WTC11 (cell line): ENCODE results near the gene PEAR1. TPM values are rescaled to one million over a fixed set of nuclear protein-coding genes. Genes with fewer than 3 reads are reported as not detected.

Experiments used
- ATAC-seq: fragments of 200-7000 bp; cut with Tn5 transposase; 2 replicates; pipeline ENCODE4 v1.10.0; 2021; ENCODE audit warnings: mild to moderate bottlenecking, moderate library complexity
- CTCF ChIA-PET: fragments of 300-600 bp; sonication (Branson Sonifier 250); formaldehyde crosslinking; loops from one replicate; lab custom pipeline; 2021; ENCODE audit warnings: antibody characterized with exemption; lab: Charles Lee
- POLR2A ChIA-PET: fragments of 350-600 bp; sonication (Branson Sonifier 250); formaldehyde crosslinking; loops from one replicate; lab custom pipeline; 2021; ENCODE audit warnings: antibody characterized with exemption; lab: Charles Lee
- DNase-seq: peaks from one replicate; pipeline ENCODE4 v3.0.0; 2021; ENCODE audit warnings: low spot score
- H3K27ac Mint-ChIP-seq: 2 replicates; pipeline ENCODE4 v1.8.0; 2021; ENCODE audit warnings: mixed read lengths
- H3K27me3 Mint-ChIP-seq: 2 replicates; pipeline ENCODE4 v1.8.0; 2021; ENCODE audit warnings: low read depth, mild to moderate bottlenecking, moderate library complexity, mixed read lengths
- H3K36me3 Mint-ChIP-seq: 2 replicates; pipeline ENCODE4 v1.8.0; 2021; ENCODE audit warnings: mixed read lengths
- H3K4me1 Mint-ChIP-seq: 2 replicates; pipeline ENCODE4 v1.8.0; 2022; ENCODE audit warnings: mixed read lengths
- H3K4me3 Mint-ChIP-seq: 2 replicates; pipeline ENCODE4 v1.8.0; 2021; ENCODE audit warnings: mild to moderate bottlenecking, moderate library complexity, mixed read lengths
- H3K9me3 Mint-ChIP-seq: 2 replicates; pipeline ENCODE4 v1.8.0; 2021; ENCODE audit warnings: mixed read lengths
- CDX4 ChIP-seq: fragments of 250-450 bp; sonication (Bioruptor Pico); IDR thresholded peaks from 2 replicates; pipeline ENCODE4 v1.9.0; 2021; ENCODE audit warnings: moderate library complexity, mild to moderate bottlenecking, inconsistent platforms, borderline replicate concordance
- CREB1 ChIP-seq: sonication (generic); formaldehyde crosslinking; IDR thresholded peaks from 2 replicates; pipeline ENCODE4 v1.8.0; 2023; ENCODE audit warnings: mild to moderate bottlenecking, missing genetic modification reagents
- ETV6 ChIP-seq: sonication (generic); formaldehyde crosslinking; IDR thresholded peaks from 2 replicates; pipeline ENCODE4 v1.8.1; 2022; ENCODE audit warnings: mild to moderate bottlenecking, missing genetic modification reagents
- NFE2L1 ChIP-seq: sonication (generic); formaldehyde crosslinking; IDR thresholded peaks from 2 replicates; pipeline ENCODE4 v1.8.1; 2023; ENCODE audit warnings: missing genetic modification reagents
- OVOL2 ChIP-seq: fragments of 250-450 bp; sonication (Bioruptor Pico); IDR thresholded peaks from 2 replicates; pipeline ENCODE4 v1.9.0; 2021; ENCODE audit warnings: mild to moderate bottlenecking, borderline replicate concordance
- RORB ChIP-seq: fragments of 250-450 bp; sonication (Bioruptor Pico); IDR thresholded peaks from 2 replicates; pipeline ENCODE4 v1.9.0; 2021; ENCODE audit warnings: mild to moderate bottlenecking
- SOX15 ChIP-seq: fragments of 250-450 bp; sonication (Bioruptor Pico); IDR thresholded peaks from 2 replicates; pipeline ENCODE4 v1.9.0; 2021; ENCODE audit warnings: mild to moderate bottlenecking
- TCF7 ChIP-seq: sonication (generic); formaldehyde crosslinking; IDR thresholded peaks from 2 replicates; pipeline ENCODE4 v1.8.0; 2022; ENCODE audit warnings: mild to moderate bottlenecking, low read depth, missing genetic modification reagents, moderate library complexity
- TEAD4 ChIP-seq: sonication (generic); formaldehyde crosslinking; IDR thresholded peaks from 2 replicates; pipeline ENCODE4 v1.8.0; 2022; ENCODE audit warnings: mild to moderate bottlenecking, missing genetic modification reagents
- TP53 ChIP-seq: sonication (generic); formaldehyde crosslinking; IDR thresholded peaks from 2 replicates; pipeline ENCODE4 v1.8.1; 2023; ENCODE audit warnings: mild to moderate bottlenecking, missing genetic modification reagents
- ZNF138 ChIP-seq: sonication (generic); formaldehyde crosslinking; conservative IDR thresholded peaks from 2 replicates; pipeline ENCODE4 v1.8.1; 2022; ENCODE audit warnings: mild to moderate bottlenecking, moderate library complexity, missing genetic modification reagents
- ZNF219 ChIP-seq: sonication (generic); formaldehyde crosslinking; IDR thresholded peaks from 2 replicates; pipeline ENCODE4 v1.8.0; 2023; ENCODE audit warnings: missing genetic modification reagents, mild to moderate bottlenecking, borderline replicate concordance
- ZNF416 ChIP-seq: fragments of 250-450 bp; sonication (Bioruptor Pico); IDR thresholded peaks from 2 replicates; pipeline ENCODE4 v1.9.0; 2021; ENCODE audit warnings: mild to moderate bottlenecking, inconsistent platforms
- total RNA-seq: library from RNA; stranded (reverse); gene quantifications from 3 replicates; pipeline ENCODE4 v1.2.3, GENCODE V29; 2021
- TF ChIP-seq, protein P1 (sequence below): sonication (generic); formaldehyde crosslinking; IDR thresholded peaks from 2 replicates; pipeline ENCODE4 v1.8.1; 2023; ENCODE audit warnings: mild to moderate bottlenecking, missing genetic modification reagents, borderline replicate concordance
- TF ChIP-seq, protein P2 (sequence below): sonication (generic); formaldehyde crosslinking; IDR thresholded peaks from 2 replicates; pipeline ENCODE4 v1.8.1; 2022; ENCODE audit warnings: mild to moderate bottlenecking, moderate library complexity, missing genetic modification reagents
- TF ChIP-seq, protein P3 (sequence below): sonication (generic); formaldehyde crosslinking; IDR thresholded peaks from 2 replicates; pipeline ENCODE4 v1.8.0; 2022; ENCODE audit warnings: mild to moderate bottlenecking, missing genetic modification reagents
- TF ChIP-seq, protein P4 (sequence below): sonication (generic); formaldehyde crosslinking; IDR thresholded peaks from 2 replicates; pipeline ENCODE4 v1.8.1; 2022; ENCODE audit warnings: low read depth, missing genetic modification reagents, borderline replicate concordance
- TF ChIP-seq, protein P5 (sequence below): sonication (generic); formaldehyde crosslinking; IDR thresholded peaks from 2 replicates; pipeline ENCODE4 v1.8.0; 2023; ENCODE audit warnings: missing genetic modification reagents, mild to moderate bottlenecking, borderline replicate concordance

Gene PEAR1
- total RNA-seq, 1 experiment from 2014 or later, result 1.6 TPM

- TF ChIP-seq RORB (CRISPR knock-in tag), result no peak
- TF ChIP-seq TEAD4 (CRISPR knock-in tag), result no peak
- no peak for TF ChIP-seq CREB1 (CRISPR knock-in tag)
- no peak for TF ChIP-seq ZNF219 (CRISPR knock-in tag)
- TF ChIP-seq, protein P1, sequence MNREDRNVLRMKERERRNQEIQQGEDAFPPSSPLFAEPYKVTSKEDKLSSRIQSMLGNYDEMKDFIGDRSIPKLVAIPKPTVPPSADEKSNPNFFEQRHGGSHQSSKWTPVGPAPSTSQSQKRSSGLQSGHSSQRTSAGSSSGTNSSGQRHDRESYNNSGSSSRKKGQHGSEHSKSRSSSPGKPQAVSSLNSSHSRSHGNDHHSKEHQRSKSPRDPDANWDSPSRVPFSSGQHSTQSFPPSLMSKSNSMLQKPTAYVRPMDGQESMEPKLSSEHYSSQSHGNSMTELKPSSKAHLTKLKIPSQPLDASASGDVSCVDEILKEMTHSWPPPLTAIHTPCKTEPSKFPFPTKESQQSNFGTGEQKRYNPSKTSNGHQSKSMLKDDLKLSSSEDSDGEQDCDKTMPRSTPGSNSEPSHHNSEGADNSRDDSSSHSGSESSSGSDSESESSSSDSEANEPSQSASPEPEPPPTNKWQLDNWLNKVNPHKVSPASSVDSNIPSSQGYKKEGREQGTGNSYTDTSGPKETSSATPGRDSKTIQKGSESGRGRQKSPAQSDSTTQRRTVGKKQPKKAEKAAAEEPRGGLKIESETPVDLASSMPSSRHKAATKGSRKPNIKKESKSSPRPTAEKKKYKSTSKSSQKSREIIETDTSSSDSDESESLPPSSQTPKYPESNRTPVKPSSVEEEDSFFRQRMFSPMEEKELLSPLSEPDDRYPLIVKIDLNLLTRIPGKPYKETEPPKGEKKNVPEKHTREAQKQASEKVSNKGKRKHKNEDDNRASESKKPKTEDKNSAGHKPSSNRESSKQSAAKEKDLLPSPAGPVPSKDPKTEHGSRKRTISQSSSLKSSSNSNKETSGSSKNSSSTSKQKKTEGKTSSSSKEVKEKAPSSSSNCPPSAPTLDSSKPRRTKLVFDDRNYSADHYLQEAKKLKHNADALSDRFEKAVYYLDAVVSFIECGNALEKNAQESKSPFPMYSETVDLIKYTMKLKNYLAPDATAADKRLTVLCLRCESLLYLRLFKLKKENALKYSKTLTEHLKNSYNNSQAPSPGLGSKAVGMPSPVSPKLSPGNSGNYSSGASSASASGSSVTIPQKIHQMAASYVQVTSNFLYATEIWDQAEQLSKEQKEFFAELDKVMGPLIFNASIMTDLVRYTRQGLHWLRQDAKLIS, result no peak
Measured at GRCh38 chr1:156958247-156958714, 64.8 kb downstream of the PEAR1 start (continued).

GRCh38 chr1:156959414-156959813 is 65.9 kb downstream of the PEAR1 start:
- POLR2A ChIA-PET, result no interaction called here
- DNase-seq, result no peak
- peaks cover 75% of the 10 kb centered on the region for H3K36me3 Mint-ChIP-seq
- no peak for ATAC-seq
- no peaks in the 10 kb centered on the region for H3K4me1 Mint-ChIP-seq
- no peak overlapping the region for H3K4me3 Mint-ChIP-seq
- H3K27ac Mint-ChIP-seq, result no peak overlapping the region
- CTCF ChIA-PET, result interaction anchor here (1.1 to 3.2 kb wide), 3 partner anchors 11 to 115 kb away, joined by 3 to 16 read pairs (median 4); no protein-coding TSS in a partner anchor
- no peaks in the 10 kb centered on the region for H3K9me3 Mint-ChIP-seq
- H3K27me3 Mint-ChIP-seq, result no peaks in the 10 kb centered on the region
- no peak for TF ChIP-seq TCF7 (CRISPR knock-in tag)
- TF ChIP-seq, protein P2, sequence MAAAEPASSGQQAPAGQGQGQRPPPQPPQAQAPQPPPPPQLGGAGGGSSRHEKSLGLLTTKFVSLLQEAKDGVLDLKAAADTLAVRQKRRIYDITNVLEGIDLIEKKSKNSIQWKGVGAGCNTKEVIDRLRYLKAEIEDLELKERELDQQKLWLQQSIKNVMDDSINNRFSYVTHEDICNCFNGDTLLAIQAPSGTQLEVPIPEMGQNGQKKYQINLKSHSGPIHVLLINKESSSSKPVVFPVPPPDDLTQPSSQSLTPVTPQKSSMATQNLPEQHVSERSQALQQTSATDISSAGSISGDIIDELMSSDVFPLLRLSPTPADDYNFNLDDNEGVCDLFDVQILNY (CRISPR knock-in tag), result no peak
- TF ChIP-seq SOX15, result no peak
- TF ChIP-seq NFE2L1, result no peak
- TF ChIP-seq CDX4 (CRISPR knock-in tag), result no peak
- no peak for TF ChIP-seq TP53 (CRISPR knock-in tag)
- TF ChIP-seq, protein P3, sequence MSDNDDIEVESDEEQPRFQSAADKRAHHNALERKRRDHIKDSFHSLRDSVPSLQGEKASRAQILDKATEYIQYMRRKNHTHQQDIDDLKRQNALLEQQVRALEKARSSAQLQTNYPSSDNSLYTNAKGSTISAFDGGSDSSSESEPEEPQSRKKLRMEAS, result no peak
- TF ChIP-seq, protein P4, sequence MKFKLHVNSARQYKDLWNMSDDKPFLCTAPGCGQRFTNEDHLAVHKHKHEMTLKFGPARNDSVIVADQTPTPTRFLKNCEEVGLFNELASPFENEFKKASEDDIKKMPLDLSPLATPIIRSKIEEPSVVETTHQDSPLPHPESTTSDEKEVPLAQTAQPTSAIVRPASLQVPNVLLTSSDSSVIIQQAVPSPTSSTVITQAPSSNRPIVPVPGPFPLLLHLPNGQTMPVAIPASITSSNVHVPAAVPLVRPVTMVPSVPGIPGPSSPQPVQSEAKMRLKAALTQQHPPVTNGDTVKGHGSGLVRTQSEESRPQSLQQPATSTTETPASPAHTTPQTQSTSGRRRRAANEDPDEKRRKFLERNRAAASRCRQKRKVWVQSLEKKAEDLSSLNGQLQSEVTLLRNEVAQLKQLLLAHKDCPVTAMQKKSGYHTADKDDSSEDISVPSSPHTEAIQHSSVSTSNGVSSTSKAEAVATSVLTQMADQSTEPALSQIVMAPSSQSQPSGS (CRISPR knock-in tag), result no peak
- TF ChIP-seq ZNF138 (CRISPR knock-in tag), result no peak
- no peak for TF ChIP-seq ZNF416
- TF ChIP-seq ETV6, result no peak
- TF ChIP-seq OVOL2 (CRISPR knock-in tag), result no peak
- TF ChIP-seq, protein P5, sequence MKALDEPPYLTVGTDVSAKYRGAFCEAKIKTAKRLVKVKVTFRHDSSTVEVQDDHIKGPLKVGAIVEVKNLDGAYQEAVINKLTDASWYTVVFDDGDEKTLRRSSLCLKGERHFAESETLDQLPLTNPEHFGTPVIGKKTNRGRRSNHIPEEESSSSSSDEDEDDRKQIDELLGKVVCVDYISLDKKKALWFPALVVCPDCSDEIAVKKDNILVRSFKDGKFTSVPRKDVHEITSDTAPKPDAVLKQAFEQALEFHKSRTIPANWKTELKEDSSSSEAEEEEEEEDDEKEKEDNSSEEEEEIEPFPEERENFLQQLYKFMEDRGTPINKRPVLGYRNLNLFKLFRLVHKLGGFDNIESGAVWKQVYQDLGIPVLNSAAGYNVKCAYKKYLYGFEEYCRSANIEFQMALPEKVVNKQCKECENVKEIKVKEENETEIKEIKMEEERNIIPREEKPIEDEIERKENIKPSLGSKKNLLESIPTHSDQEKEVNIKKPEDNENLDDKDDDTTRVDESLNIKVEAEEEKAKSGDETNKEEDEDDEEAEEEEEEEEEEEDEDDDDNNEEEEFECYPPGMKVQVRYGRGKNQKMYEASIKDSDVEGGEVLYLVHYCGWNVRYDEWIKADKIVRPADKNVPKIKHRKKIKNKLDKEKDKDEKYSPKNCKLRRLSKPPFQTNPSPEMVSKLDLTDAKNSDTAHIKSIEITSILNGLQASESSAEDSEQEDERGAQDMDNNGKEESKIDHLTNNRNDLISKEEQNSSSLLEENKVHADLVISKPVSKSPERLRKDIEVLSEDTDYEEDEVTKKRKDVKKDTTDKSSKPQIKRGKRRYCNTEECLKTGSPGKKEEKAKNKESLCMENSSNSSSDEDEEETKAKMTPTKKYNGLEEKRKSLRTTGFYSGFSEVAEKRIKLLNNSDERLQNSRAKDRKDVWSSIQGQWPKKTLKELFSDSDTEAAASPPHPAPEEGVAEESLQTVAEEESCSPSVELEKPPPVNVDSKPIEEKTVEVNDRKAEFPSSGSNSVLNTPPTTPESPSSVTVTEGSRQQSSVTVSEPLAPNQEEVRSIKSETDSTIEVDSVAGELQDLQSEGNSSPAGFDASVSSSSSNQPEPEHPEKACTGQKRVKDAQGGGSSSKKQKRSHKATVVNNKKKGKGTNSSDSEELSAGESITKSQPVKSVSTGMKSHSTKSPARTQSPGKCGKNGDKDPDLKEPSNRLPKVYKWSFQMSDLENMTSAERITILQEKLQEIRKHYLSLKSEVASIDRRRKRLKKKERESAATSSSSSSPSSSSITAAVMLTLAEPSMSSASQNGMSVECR (CRISPR knock-in tag), result no peak
- TF ChIP-seq RORB (CRISPR knock-in tag), result no peak
